K562 (cell line): ENCODE results near the gene UBE2I. TPM values are rescaled to one million over a fixed set of nuclear protein-coding genes. Genes with fewer than 3 reads are reported as not detected.

Experiments
- DDX20 ChIP-seq: fragments of 450-650 bp; IDR thresholded peaks from 2 replicates; pipeline ENCODE4 v1.6.1; 2016; ENCODE audit warnings: missing genetic modification characterization, low read depth, mild to moderate bottlenecking, missing compliant biosample characterization, moderate library complexity
- POLR2A ChIP-seq: fragments of 450-650 bp; conservative IDR thresholded peaks from 2 replicates; pipeline ENCODE4 v1.6.1; 2016
- ZBTB7A ChIP-seq: IDR thresholded peaks from 2 replicates; pipeline ENCODE4 v1.6.1; 2011; ENCODE audit warnings: low read depth, mild to moderate bottlenecking, low read length, moderate library complexity, borderline replicate concordance; ENCODE audit not compliant: control insufficient read depth
- polyA plus RNA-seq, 8 experiments: library from polyadenylated mRNA; depleted of rRNA in 4 of 8; stranded (reverse) in 5 of 8; unstranded in 3 of 8; fragments of >200 nt; fragmentation: Nextera tagmentation in 2 of 8; fragmentation: Illumina TruSeq in 1 of 8; extraction: Ambion mirVana in 2 of 8; extraction: Trizol in 1 of 8; gene quantifications; 2 replicates each; pipeline versions ENCODE4 v1.2.1 to v1.2.3, GENCODE V29; 2011 to 2014; ENCODE audit warnings: inconsistent platforms in 1 of 8, missing spikeins in 1 of 8
- total RNA-seq, 7 experiments: library from RNA; depleted of rRNA in 6 of 7; stranded (reverse); fragments of >200 nt in 6 of 7; fragmentation: Illumina TruSeq in 2 of 7; extraction: Trizol in 2 of 7; gene quantifications; 2 replicates each; pipeline versions ENCODE4 v1.2.1 to v1.2.3, GENCODE V29; 2011 to 2021; ENCODE audit warnings: low replicate concordance in 1 of 7
- TF ChIP-seq, protein P1 (sequence below): fragments of 200-800 bp; sonication (Bioruptor generic); IDR thresholded peaks from 2 replicates; pipeline ENCODE4 v1.6.1; 2016; ENCODE audit warnings: missing genetic modification characterization, missing compliant biosample characterization
- TF ChIP-seq, protein P2 (sequence below): sonication (generic); formaldehyde crosslinking; IDR thresholded peaks from 2 replicates; pipeline ENCODE4 v1.8.1; 2023; ENCODE audit warnings: mild to moderate bottlenecking, missing genetic modification reagents
- TF ChIP-seq, protein P3 (sequence below): fragments of 450-650 bp; IDR thresholded peaks from one replicate; pipeline ENCODE4 v1.6.1; 2018; ENCODE audit warnings: mild to moderate bottlenecking, moderate library complexity; ENCODE audit not compliant: partially characterized antibody
- TF ChIP-seq, protein P4 (sequence below): sonication (generic); formaldehyde crosslinking; IDR thresholded peaks from 2 replicates; pipeline ENCODE4 v1.8.0; 2022; ENCODE audit warnings: mild to moderate bottlenecking, missing genetic modification reagents
- TF ChIP-seq, protein P5 (sequence below): fragments of 450-650 bp; IDR thresholded peaks from 2 replicates; pipeline ENCODE4 v1.7.1; 2018; ENCODE audit warnings: mild to moderate bottlenecking, low read depth; ENCODE audit not compliant: partially characterized antibody

UBE2I gene
- total and polyA plus RNA-seq, 9 of the 15 experiments (the other 6 are each of a cell fraction or from before 2014, with no cell fraction given): 36.6 to 254 (median 104) TPM

DNA sequence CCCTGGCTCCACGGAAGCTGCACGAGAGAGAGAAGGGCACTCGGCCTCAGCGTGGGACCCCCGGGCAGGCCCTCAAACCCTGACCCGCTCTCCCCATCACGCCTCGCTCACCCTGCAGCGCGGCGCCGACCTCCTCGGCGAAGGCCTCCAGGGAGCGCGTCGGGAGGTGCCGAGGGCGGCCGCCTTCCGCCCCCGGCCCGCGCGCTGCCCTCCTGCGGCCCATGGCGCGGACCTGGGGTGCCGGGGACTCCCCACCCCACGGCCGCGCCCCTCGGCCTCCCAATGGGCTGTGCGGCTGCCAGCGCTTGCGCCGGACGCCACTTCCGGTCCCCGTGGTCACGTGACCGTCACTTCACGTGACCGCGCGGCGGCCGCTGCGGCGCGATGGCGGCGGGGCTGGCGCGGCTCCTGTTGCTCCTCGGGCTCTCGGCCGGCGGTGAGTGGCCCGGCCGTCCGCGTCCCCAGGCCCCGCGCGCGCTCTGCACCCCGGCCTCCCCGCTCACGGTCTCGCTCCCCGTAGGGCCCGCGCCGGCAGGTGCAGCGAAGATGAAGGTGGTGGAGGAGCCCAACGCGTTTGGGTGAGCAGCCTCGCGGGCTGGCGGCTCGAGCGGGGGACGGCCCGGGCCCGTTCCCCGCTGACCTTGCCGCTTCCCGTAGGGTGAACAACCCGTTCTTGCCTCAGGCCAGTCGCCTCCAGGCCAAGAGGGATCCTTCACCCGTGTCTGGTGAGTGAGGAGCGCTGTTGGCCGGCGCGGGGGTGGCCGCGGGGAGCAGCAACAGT lies 42.3 kb downstream of the UBE2I start, which contains the start of the genes GNPTG and TSR3 (continued):
- TF ChIP-seq, protein P1, sequence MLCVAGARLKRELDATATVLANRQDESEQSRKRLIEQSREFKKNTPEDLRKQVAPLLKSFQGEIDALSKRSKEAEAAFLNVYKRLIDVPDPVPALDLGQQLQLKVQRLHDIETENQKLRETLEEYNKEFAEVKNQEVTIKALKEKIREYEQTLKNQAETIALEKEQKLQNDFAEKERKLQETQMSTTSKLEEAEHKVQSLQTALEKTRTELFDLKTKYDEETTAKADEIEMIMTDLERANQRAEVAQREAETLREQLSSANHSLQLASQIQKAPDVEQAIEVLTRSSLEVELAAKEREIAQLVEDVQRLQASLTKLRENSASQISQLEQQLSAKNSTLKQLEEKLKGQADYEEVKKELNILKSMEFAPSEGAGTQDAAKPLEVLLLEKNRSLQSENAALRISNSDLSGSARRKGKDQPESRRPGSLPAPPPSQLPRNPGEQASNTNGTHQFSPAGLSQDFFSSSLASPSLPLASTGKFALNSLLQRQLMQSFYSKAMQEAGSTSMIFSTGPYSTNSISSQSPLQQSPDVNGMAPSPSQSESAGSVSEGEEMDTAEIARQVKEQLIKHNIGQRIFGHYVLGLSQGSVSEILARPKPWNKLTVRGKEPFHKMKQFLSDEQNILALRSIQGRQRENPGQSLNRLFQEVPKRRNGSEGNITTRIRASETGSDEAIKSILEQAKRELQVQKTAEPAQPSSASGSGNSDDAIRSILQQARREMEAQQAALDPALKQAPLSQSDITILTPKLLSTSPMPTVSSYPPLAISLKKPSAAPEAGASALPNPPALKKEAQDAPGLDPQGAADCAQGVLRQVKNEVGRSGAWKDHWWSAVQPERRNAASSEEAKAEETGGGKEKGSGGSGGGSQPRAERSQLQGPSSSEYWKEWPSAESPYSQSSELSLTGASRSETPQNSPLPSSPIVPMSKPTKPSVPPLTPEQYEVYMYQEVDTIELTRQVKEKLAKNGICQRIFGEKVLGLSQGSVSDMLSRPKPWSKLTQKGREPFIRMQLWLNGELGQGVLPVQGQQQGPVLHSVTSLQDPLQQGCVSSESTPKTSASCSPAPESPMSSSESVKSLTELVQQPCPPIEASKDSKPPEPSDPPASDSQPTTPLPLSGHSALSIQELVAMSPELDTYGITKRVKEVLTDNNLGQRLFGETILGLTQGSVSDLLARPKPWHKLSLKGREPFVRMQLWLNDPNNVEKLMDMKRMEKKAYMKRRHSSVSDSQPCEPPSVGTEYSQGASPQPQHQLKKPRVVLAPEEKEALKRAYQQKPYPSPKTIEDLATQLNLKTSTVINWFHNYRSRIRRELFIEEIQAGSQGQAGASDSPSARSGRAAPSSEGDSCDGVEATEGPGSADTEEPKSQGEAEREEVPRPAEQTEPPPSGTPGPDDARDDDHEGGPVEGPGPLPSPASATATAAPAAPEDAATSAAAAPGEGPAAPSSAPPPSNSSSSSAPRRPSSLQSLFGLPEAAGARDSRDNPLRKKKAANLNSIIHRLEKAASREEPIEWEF (CRISPR knock-in tag): no peak
- peak; percentile 68; the same call in 1 of the 2 replicates for TF ChIP-seq ZBTB7A
- no peak for TF ChIP-seq DDX20 (tag)
- TF ChIP-seq, protein P2, sequence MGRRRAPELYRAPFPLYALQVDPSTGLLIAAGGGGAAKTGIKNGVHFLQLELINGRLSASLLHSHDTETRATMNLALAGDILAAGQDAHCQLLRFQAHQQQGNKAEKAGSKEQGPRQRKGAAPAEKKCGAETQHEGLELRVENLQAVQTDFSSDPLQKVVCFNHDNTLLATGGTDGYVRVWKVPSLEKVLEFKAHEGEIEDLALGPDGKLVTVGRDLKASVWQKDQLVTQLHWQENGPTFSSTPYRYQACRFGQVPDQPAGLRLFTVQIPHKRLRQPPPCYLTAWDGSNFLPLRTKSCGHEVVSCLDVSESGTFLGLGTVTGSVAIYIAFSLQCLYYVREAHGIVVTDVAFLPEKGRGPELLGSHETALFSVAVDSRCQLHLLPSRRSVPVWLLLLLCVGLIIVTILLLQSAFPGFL: no peak
- TF ChIP-seq POLR2A: peak; percentile 29; the same call in 1 of the 2 replicates
- TF ChIP-seq, protein P3, sequence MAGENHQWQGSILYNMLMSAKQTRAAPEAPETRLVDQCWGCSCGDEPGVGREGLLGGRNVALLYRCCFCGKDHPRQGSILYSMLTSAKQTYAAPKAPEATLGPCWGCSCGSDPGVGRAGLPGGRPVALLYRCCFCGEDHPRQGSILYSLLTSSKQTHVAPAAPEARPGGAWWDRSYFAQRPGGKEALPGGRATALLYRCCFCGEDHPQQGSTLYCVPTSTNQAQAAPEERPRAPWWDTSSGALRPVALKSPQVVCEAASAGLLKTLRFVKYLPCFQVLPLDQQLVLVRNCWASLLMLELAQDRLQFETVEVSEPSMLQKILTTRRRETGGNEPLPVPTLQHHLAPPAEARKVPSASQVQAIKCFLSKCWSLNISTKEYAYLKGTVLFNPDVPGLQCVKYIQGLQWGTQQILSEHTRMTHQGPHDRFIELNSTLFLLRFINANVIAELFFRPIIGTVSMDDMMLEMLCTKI: no peak
- TF ChIP-seq, protein P4, sequence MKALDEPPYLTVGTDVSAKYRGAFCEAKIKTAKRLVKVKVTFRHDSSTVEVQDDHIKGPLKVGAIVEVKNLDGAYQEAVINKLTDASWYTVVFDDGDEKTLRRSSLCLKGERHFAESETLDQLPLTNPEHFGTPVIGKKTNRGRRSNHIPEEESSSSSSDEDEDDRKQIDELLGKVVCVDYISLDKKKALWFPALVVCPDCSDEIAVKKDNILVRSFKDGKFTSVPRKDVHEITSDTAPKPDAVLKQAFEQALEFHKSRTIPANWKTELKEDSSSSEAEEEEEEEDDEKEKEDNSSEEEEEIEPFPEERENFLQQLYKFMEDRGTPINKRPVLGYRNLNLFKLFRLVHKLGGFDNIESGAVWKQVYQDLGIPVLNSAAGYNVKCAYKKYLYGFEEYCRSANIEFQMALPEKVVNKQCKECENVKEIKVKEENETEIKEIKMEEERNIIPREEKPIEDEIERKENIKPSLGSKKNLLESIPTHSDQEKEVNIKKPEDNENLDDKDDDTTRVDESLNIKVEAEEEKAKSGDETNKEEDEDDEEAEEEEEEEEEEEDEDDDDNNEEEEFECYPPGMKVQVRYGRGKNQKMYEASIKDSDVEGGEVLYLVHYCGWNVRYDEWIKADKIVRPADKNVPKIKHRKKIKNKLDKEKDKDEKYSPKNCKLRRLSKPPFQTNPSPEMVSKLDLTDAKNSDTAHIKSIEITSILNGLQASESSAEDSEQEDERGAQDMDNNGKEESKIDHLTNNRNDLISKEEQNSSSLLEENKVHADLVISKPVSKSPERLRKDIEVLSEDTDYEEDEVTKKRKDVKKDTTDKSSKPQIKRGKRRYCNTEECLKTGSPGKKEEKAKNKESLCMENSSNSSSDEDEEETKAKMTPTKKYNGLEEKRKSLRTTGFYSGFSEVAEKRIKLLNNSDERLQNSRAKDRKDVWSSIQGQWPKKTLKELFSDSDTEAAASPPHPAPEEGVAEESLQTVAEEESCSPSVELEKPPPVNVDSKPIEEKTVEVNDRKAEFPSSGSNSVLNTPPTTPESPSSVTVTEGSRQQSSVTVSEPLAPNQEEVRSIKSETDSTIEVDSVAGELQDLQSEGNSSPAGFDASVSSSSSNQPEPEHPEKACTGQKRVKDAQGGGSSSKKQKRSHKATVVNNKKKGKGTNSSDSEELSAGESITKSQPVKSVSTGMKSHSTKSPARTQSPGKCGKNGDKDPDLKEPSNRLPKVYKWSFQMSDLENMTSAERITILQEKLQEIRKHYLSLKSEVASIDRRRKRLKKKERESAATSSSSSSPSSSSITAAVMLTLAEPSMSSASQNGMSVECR: peak; percentile 100
- TF ChIP-seq, protein P5, sequence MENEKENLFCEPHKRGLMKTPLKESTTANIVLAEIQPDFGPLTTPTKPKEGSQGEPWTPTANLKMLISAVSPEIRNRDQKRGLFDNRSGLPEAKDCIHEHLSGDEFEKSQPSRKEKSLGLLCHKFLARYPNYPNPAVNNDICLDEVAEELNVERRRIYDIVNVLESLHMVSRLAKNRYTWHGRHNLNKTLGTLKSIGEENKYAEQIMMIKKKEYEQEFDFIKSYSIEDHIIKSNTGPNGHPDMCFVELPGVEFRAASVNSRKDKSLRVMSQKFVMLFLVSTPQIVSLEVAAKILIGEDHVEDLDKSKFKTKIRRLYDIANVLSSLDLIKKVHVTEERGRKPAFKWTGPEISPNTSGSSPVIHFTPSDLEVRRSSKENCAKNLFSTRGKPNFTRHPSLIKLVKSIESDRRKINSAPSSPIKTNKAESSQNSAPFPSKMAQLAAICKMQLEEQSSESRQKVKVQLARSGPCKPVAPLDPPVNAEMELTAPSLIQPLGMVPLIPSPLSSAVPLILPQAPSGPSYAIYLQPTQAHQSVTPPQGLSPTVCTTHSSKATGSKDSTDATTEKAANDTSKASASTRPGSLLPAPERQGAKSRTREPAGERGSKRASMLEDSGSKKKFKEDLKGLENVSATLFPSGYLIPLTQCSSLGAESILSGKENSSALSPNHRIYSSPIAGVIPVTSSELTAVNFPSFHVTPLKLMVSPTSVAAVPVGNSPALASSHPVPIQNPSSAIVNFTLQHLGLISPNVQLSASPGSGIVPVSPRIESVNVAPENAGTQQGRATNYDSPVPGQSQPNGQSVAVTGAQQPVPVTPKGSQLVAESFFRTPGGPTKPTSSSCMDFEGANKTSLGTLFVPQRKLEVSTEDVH: no peak
